IPS-18a (cell line): ENCODE results near the gene TSC22D4.
"Not testable (repeated sequence)": the region's sequence is repeated elsewhere in the genome, so short reads cannot be mapped to it uniquely, and the experiment has no call there.

Experiments used
- H3K27ac ChIP-seq: one replicate; pipeline ENCODE4 v1.5.1; 2013; ENCODE audit warnings: low read length
- H3K27me3 ChIP-seq: one replicate; pipeline ENCODE4 v1.6.1; 2013; ENCODE audit warnings: mild to moderate bottlenecking, low read length; ENCODE audit not compliant: control insufficient read depth, insufficient read depth
- H3K36me3 ChIP-seq: one replicate; pipeline ENCODE4 v1.6.1; 2013; ENCODE audit warnings: low read depth, low read length; ENCODE audit not compliant: control insufficient read depth
- H3K4me1 ChIP-seq: one replicate; pipeline ENCODE4 v1.6.1; 2013; ENCODE audit warnings: low read depth, low read length; ENCODE audit not compliant: control insufficient read depth
- H3K4me3 ChIP-seq: one replicate; pipeline ENCODE4 v1.5.1; 2013; ENCODE audit warnings: low read length
- H3K9ac ChIP-seq: one replicate; pipeline ENCODE4 v1.6.1; 2013; ENCODE audit warnings: mild to moderate bottlenecking, low read length, moderate library complexity
- H3K9me3 ChIP-seq: one replicate; pipeline ENCODE4 v1.6.1; 2013; ENCODE audit warnings: low read depth, low read length; ENCODE audit not compliant: control insufficient read depth

TSC22D4 gene

GRCh38 chr7:100449190-100449795 lies 29.7 kb downstream of the TSC22D4 start:
- H3K9ac ChIP-seq = no peak overlapping the region
- H3K4me3 ChIP-seq = no peak overlapping the region
- no peaks in the 10 kb centered on the region for H3K36me3 ChIP-seq
- H3K27ac ChIP-seq = no peak overlapping the region
- no peaks in the 10 kb centered on the region for H3K27me3 ChIP-seq
- peaks cover 3% of the 10 kb centered on the region for H3K4me1 ChIP-seq
- H3K9me3 ChIP-seq = no peaks in the 10 kb centered on the region

DNA sequence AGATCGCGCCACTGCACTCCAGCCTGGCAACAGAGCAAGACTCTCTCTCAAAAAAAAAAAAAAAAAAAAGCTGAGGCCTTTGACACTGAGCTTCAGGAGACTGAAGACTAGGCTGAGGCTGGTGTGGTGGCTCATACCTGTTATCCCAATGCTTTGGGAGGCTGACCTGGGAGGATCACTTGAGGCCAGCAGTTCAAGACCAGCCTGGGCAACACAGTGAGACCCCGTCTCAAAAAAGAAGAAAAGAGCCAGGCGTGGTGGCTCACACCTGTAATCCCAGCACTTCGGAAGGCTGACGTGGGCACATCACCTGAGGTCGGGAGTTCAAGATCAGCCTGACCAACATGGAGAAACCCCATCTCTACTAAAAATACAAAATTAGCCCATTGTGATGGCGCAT lies 31.7 kb downstream of the TSC22D4 start:
- not testable (repeated sequence) for H3K9ac ChIP-seq, H3K9me3 ChIP-seq, H3K27me3 ChIP-seq, H3K27ac ChIP-seq, H3K36me3 ChIP-seq, H3K4me1 ChIP-seq, H3K4me3 ChIP-seq

GRCh38 chr7:100446040-100446439 lies 33.0 kb downstream of the TSC22D4 start:
- Histone ChIP-seq H3K9ac (no peak overlapping the region), H3K4me3 (no peak overlapping the region)

GRCh38 chr7:100444311-100445278 lies 34.4 kb downstream of the TSC22D4 start:
- Histone ChIP-seq H3K36me3 (no peaks in the 10 kb centered on the region), H3K27me3 (no peaks in the 10 kb centered on the region), H3K9ac (no peak overlapping the region), H3K27ac (no peak overlapping the region), H3K4me3 (no peak overlapping the region), H3K4me1 (peaks cover 3% of the 10 kb centered on the region), H3K9me3 (no peaks in the 10 kb centered on the region)

More at GRCh38 chr7:100446040-100446439, 33.0 kb downstream of the TSC22D4 start:
- H3K36me3 ChIP-seq = no peaks in the 10 kb centered on the region
- no peaks in the 10 kb centered on the region for H3K9me3 ChIP-seq
- no peak overlapping the region for H3K27ac ChIP-seq
- peaks cover 3% of the 10 kb centered on the region for H3K4me1 ChIP-seq
- no peaks in the 10 kb centered on the region for H3K27me3 ChIP-seq

DNA sequence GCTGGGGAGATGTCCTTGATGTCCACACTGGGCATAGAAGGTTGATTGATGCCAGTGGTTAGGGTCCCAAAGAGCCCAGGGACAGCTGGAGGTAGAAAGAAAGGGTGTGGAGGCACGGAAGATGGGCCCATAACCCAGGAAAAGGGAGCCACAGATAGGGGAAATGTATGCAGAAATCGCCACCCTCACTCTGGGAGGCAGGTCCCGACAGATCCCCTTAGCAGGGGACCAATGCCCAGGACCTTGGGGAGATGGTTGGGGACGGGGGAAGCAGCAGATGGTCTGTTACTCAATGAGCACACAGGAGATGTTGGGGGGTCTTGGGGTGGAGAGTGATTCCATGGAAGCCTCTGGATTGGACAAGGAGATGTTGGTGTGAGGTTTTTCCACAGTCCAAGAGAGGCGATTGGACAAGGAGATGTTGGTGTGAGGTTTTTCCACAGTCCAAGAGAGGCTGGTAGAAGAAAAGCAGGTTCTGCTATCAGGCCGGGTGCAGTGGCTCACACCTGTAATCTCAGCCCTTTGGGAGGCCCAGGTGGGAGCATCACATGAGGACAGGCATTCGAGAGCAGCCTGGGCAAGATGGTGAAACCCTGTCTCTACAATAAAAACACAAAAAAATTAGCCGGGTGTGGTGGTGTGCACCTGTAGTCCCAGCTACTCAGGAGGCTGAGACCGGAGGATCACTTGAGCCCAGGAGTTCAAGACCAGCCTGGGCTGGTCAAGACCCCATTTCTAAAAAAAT lies 35.7 kb downstream of the TSC22D4 start:
- no peaks in the 10 kb centered on the region for H3K9me3 ChIP-seq
- no peak overlapping the region for H3K9ac ChIP-seq
- no peaks in the 10 kb centered on the region for H3K27me3 ChIP-seq
- peaks cover 3% of the 10 kb centered on the region for H3K4me1 ChIP-seq
- H3K27ac ChIP-seq = no peak overlapping the region
- H3K36me3 ChIP-seq = no peaks in the 10 kb centered on the region
- H3K4me3 ChIP-seq = no peak overlapping the region

DNA sequence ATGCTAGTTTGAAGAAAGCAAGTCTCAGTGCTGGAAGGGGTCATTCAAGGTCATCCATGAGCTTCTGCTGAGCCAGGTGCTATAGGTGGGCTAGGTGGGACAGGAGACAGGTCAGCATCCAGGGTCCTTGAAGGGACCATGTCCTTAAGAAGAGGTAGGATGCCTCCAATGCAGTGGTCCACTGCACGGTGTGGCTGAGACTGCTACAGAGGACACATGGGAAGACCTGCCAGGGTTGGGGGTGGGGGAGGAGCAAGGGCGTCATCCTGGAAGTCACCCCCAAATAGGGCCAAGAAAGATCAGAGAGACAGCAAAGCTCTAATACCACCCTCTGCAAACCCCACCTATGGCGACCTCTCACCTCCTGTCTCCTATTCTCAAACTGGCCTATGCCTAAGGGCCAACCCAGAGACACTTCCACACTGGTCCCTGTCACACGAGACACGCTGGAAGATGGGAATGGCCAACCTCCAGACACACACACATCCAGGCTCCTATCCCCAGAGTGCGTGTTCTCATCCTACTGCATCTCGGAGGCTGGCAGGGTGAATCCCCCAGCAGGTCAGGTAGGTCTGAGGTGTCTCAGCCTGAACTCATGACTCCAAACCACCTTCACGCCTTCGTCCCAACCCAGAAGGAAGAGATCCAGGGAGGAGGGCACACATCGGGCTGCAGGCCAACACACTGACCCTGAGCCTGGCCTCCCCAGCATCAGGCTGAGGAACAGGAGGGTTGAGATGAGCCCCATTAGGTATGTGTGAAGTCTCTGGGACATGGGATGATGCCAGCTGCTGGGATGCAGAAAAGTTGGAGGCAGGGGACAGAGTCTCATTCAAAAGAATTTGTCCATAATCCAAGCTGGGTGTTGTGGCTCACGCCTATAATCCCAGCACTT lies 37.1 kb downstream of the TSC22D4 start:
- no peak overlapping the region for H3K27ac ChIP-seq
- peaks cover 3% of the 10 kb centered on the region for H3K4me1 ChIP-seq
- H3K9ac ChIP-seq = no peak overlapping the region
- H3K9me3 ChIP-seq = no peaks in the 10 kb centered on the region
- H3K4me3 ChIP-seq = no peak overlapping the region
- H3K27me3 ChIP-seq = no peaks in the 10 kb centered on the region
- no peaks in the 10 kb centered on the region for H3K36me3 ChIP-seq

GRCh38 chr7:100439244-100439643 lies 39.8 kb downstream of the TSC22D4 start:
- not testable (repeated sequence) for H3K9me3 ChIP-seq, H3K36me3 ChIP-seq, H3K4me1 ChIP-seq, H3K4me3 ChIP-seq, H3K27ac ChIP-seq, H3K27me3 ChIP-seq, H3K9ac ChIP-seq

DNA sequence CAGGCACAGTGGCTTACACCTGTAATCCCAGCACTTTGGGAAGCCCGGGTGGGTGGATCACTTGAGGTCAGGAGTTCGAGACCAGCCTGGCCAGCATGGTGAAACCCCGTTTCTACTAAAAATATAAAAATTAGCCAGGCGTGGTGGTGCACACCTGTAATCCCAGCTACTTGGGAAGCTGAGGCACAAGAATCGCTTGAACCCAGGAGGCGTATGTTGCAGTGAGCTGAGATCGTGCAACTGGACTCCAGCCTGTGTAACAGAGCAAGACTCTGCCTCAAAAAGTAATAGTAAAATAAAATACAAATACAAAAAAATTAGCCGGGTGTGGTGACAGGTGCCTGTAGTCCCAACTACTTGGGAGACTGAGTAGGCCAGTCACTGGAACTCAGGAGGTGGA lies 40.3 kb downstream of the TSC22D4 start:
- H3K4me3 ChIP-seq, H3K9me3 ChIP-seq, H3K9ac ChIP-seq, H3K4me1 ChIP-seq, H3K27me3 ChIP-seq, H3K27ac ChIP-seq: not testable (repeated sequence)
- peaks cover 13% of the 10 kb centered on the region for H3K36me3 ChIP-seq

DNA sequence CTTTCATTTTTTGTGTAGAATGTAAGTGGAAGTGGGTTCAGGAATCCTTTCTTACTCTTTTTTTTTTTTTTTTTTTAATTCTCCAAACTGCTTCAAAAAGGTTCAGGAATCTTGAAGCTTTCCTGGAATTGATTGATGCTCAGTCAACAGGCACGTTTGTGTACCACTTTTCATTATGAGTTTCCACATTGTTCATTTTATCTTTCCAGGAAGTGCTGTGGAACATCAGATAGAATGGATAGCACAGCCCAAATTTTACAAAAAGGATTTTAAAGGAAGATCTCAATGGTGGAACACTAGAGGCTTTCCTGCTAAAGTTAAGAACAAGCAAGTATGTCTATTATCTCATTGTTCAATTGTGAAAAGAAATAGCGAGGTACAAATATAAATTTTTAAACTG lies 40.8 kb downstream of the TSC22D4 start:
- H3K36me3 ChIP-seq = peaks cover 19% of the 10 kb centered on the region
- no peak overlapping the region for H3K27ac ChIP-seq
- H3K27me3 ChIP-seq = no peaks in the 10 kb centered on the region
- no peaks in the 10 kb centered on the region for H3K4me1 ChIP-seq
- no peak overlapping the region for H3K9ac ChIP-seq
- no peak overlapping the region for H3K4me3 ChIP-seq
- no peaks in the 10 kb centered on the region for H3K9me3 ChIP-seq

- H3K27me3 ChIP-seq = no peaks in the 10 kb centered on the region
- no peaks in the 10 kb centered on the region for H3K4me1 ChIP-seq
- H3K9me3 ChIP-seq = no peaks in the 10 kb centered on the region
- H3K27ac ChIP-seq = no peak overlapping the region
- no peak overlapping the region for H3K9ac ChIP-seq
- H3K36me3 ChIP-seq = peaks cover 25% of the 10 kb centered on the region
- no peak overlapping the region for H3K4me3 ChIP-seq
These were observed 41.6 kb downstream of the TSC22D4 start for GRCh38 chr7:100437150-100438100.
